ENCODE data around the gene UQCC5. TPM values are rescaled to one million over a fixed set of nuclear protein-coding genes. Genes with fewer than 3 reads are reported as not detected.
A peak's percentile ranks its signal among the peaks of the same experiment; 100 is the strongest.
"Not testable (repeated sequence)": the region's sequence is repeated elsewhere in the genome, so short reads cannot be mapped to it uniquely, and the experiment has no call there.

The UQCC5 gene
- total RNA-seq, 1 donor from 2014 or later: 65.8 TPM

GRCh38 chr3:52525680-52526561, 10.5 kb upstream of the UQCC5 start:
- Histone ChIP-seq H3K27ac (replicated peaks) (peak overlapping the region; percentile 88), H3K27me3 (ENCODE audit: low read depth) (no peaks in the 10 kb centered on the region), H3K4me3 (no peak overlapping the region), H3K36me3 (peaks cover 26% of the 10 kb centered on the region), H3K9me3 (replicated peaks) (no peaks in the 10 kb centered on the region), H3K4me1 (peaks cover 61% of the 10 kb centered on the region)
- DNase-seq: peak; percentile 13
- intact Hi-C loops (cut with micrococcal nuclease): no loop called here
- no peak for TF ChIP-seq CTCF (IDR thresholded peaks at IDR 0.05; ENCODE audit: borderline replicate concordance)

- DNase-seq; H3K4me3 ChIP-seq; intact Hi-C loops (cut with micrococcal nuclease); H3K9me3 ChIP-seq (replicated peaks); H3K27me3 ChIP-seq (ENCODE audit: low read depth): not testable (repeated sequence)
- Histone ChIP-seq H3K27ac (replicated peaks) (peak overlapping the region; percentile 88), H3K4me1 (peaks cover 68% of the 10 kb centered on the region), H3K36me3 (peaks cover 26% of the 10 kb centered on the region)
Observed at GRCh38 chr3:52526671-52527038, 9.8 kb upstream of the UQCC5 start.

DNA sequence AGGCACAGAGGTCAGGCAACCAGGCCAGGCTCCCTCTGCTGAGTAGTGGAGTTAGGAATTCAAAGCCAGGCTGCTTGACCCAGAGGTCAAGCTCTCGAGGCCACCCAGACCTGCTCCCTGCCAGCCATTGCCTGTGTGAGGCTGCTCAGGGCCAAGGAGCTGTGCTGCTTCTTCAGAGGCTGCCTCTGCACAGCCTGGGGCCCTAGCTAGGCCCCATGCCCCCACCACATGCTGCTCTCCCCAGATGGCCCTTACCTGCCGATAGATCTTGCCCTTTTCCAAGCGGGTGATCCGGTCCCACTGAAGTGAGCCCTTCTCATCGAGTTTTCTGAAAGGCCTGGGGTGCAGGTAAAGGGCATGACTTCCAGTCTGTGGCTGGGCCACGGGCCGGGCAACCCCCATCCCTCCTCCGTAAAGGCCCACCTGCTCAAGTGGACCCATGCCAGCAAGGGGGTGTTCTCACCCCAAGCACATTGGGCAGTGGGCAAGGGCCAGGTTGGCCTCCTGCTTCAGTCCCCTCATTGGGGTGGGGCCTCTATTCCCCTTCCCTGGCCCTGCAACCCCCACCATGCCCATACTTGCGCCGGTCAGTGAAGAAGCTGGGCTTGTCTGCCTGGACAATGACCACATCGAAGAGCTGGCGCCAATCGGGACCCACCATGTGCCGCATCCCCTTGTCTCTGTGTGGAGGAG, 9.2 kb upstream of the UQCC5 start:
- Histone ChIP-seq H3K9me3 (replicated peaks) (no peaks in the 10 kb centered on the region), H3K27ac (replicated peaks) (peak overlapping the region; percentile 88), H3K4me1 (peaks cover 73% of the 10 kb centered on the region), H3K36me3 (peaks cover 26% of the 10 kb centered on the region), H3K27me3 (ENCODE audit: low read depth) (no peaks in the 10 kb centered on the region), H3K4me3 (no peak overlapping the region)
- no peak for TF ChIP-seq CTCF (IDR thresholded peaks at IDR 0.05; ENCODE audit: borderline replicate concordance)
- DNase-seq: peak; percentile 14
- intact Hi-C loops (cut with micrococcal nuclease): no loop called here

GRCh38 chr3:52527732-52528585, 8.4 kb upstream of the UQCC5 start:
- Histone ChIP-seq H3K27me3 (ENCODE audit: low read depth) (no peaks in the 10 kb centered on the region), H3K27ac (replicated peaks) (peak overlapping the region; percentile 88), H3K4me1 (peaks cover 81% of the 10 kb centered on the region), H3K36me3 (peaks cover 26% of the 10 kb centered on the region), H3K9me3 (replicated peaks) (no peaks in the 10 kb centered on the region), H3K4me3 (no peak overlapping the region)
- DNase-seq: peak; percentile 14
- no peak for TF ChIP-seq CTCF (IDR thresholded peaks at IDR 0.05; ENCODE audit: borderline replicate concordance)
- intact Hi-C loops (cut with micrococcal nuclease): no loop called here

DNA sequence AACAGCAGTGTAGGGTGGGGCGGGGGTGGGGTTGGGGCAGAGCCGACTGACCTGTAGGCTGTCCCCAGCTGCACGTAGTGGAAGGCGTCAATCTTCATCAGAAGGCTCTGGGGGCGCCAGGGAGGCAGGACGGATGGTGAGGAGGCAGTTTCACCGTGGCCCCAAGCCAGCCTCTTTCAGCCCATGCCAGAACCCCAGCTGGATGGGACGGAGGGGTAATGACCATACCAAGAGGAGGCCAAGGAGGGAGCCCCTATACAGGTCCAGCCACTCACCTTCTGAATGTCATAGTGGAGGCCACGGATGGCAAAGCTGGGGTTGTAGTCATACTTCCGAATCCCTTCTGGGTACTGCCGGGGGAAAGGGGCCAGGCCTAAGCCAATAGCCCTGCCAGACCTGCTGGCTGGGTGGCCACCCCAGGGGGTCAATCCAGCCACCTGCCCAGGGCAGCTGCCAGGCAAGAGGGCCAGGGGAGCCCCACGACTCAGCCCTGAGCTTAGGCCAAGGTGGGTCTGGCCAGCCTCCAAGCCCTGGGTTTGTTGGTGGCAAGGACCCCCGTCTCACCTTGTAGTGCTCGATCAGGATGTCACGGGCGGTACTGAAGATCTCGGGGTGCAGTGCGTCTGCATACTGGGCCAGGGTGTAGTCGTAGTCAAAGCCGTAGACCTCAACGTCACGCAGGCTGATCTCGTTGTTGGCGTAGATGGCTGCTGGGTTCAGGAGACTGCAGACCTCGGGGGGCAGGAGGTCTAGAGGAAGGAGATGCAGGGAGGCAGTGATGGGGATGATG, 7.6 kb upstream of the UQCC5 start:
- Histone ChIP-seq H3K4me3 (no peak overlapping the region), H3K4me1 (peaks cover 85% of the 10 kb centered on the region), H3K27ac (replicated peaks) (peak overlapping the region; percentile 94), H3K27me3 (ENCODE audit: low read depth) (no peaks in the 10 kb centered on the region), H3K9me3 (replicated peaks) (no peaks in the 10 kb centered on the region), H3K36me3 (peaks cover 19% of the 10 kb centered on the region)
- intact Hi-C loops (cut with micrococcal nuclease): no loop called here
- peak; percentile 22 for DNase-seq
- no peak for TF ChIP-seq CTCF (IDR thresholded peaks at IDR 0.05; ENCODE audit: borderline replicate concordance)

All from left ventricle myocardium inferior (tissue), 1 donor.